HEK293 (cell line): ENCODE results near the gene TXNRD2.

Experiments used
- CTCF ChIA-PET: fragments of 350-600 bp; formaldehyde crosslinking; extraction: SDS; loops from one replicate; lab custom pipeline; 2021; ENCODE audit warnings: antibody characterized with exemption; lab: Yijun Ruan, JAX
- POLR2A ChIA-PET: fragments of 300-600 bp; formaldehyde crosslinking; extraction: SDS; loops from one replicate; lab custom pipeline; 2020; ENCODE audit warnings: antibody characterized with exemption, inconsistent platforms; lab: Yijun Ruan, JAX
- H3K27ac ChIP-seq: fragments of 200-500 bp; sonication (Bioruptor generic); 2 replicates; pipeline ENCODE4 v1.5.1; 2014; ENCODE audit warnings: low read depth, low read length, control low read depth, inconsistent platforms; ENCODE audit errors: extremely low read depth
- H3K36me3 ChIP-seq, 2 experiments: fragments of 200-500 bp in 1 of 2; sonication (Bioruptor generic) in 1 of 2; 1 replicate in 1 of 2; 2 replicates in 1 of 2; pipeline ENCODE4 v1.5.1; 2014 to 2017; ENCODE audit warnings: inconsistent platforms in 2 of 2, low read length in 2 of 2; ENCODE audit not compliant: control insufficient read depth in 2 of 2, insufficient read depth in 1 of 2
- H3K4me1 ChIP-seq: fragments of 200-500 bp; sonication (Bioruptor generic); 2 replicates; pipeline ENCODE4 v1.5.1; 2014; ENCODE audit warnings: mild to moderate bottlenecking, low read length, inconsistent platforms; ENCODE audit not compliant: control insufficient read depth, insufficient read depth
- H3K4me3 ChIP-seq: 2 replicates; pipeline ENCODE4 v1.5.1; 2011; ENCODE audit warnings: low read depth, mild to moderate bottlenecking, control low read depth, low read length, moderate library complexity
- H3K9me3 ChIP-seq: fragments of 200-500 bp; sonication (Bioruptor generic); 2 replicates; pipeline ENCODE4 v1.5.1; 2014; ENCODE audit warnings: low read depth, low read length, inconsistent platforms; ENCODE audit not compliant: control insufficient read depth, insufficient read depth
- KLF17 ChIP-seq: fragments of 450-650 bp; formaldehyde crosslinking; IDR thresholded peaks from 2 replicates; pipeline ENCODE4 v1.5.1; 2016; ENCODE audit warnings: missing biosample characterization, missing genetic modification characterization
- KLF8 ChIP-seq: fragments of 450-650 bp; formaldehyde crosslinking; IDR thresholded peaks from 2 replicates; pipeline ENCODE4 v1.5.1; 2016; ENCODE audit warnings: missing biosample characterization, missing genetic modification characterization
- PRDM1 ChIP-seq: fragments of 450-650 bp; formaldehyde crosslinking; IDR thresholded peaks from 2 replicates; pipeline ENCODE4; 2016; ENCODE audit warnings: missing biosample characterization, missing genetic modification characterization
- SCRT1 ChIP-seq: fragments of 450-650 bp; formaldehyde crosslinking; IDR thresholded peaks from 2 replicates; pipeline ENCODE4 v1.5.1; 2016; ENCODE audit warnings: missing biosample characterization, missing genetic modification characterization, borderline replicate concordance
- ZBTB10 ChIP-seq: fragments of 450-650 bp; formaldehyde crosslinking; IDR thresholded peaks from 2 replicates; pipeline ENCODE4 v1.5.1; 2016; ENCODE audit warnings: missing biosample characterization, missing genetic modification characterization
- ZEB2 ChIP-seq: fragments of 450-650 bp; formaldehyde crosslinking; IDR thresholded peaks from 2 replicates; pipeline ENCODE4 v1.5.1; 2016; ENCODE audit warnings: missing biosample characterization, missing genetic modification characterization
- ZFP37 ChIP-seq: fragments of 450-650 bp; formaldehyde crosslinking; IDR thresholded peaks from 2 replicates; pipeline ENCODE4 v1.5.1; 2016; ENCODE audit warnings: missing biosample characterization, missing genetic modification characterization
- ZNF112 ChIP-seq: fragments of 450-650 bp; formaldehyde crosslinking; IDR thresholded peaks from 2 replicates; pipeline ENCODE4 v1.5.0; 2017; ENCODE audit warnings: missing biosample characterization, missing genetic modification characterization
- ZNF121 ChIP-seq: fragments of 450-650 bp; formaldehyde crosslinking; IDR thresholded peaks from 2 replicates; pipeline ENCODE4 v1.5.1; 2016; ENCODE audit warnings: missing biosample characterization, missing genetic modification characterization
- ZNF169 ChIP-seq: fragments of 450-650 bp; formaldehyde crosslinking; IDR thresholded peaks from 2 replicates; pipeline ENCODE4 v1.5.1; 2016; ENCODE audit warnings: missing biosample characterization, missing genetic modification characterization
- ZNF24 ChIP-seq: fragments of 450-650 bp; formaldehyde crosslinking; IDR thresholded peaks from 2 replicates; pipeline ENCODE4 v1.5.1; 2016; ENCODE audit warnings: missing biosample characterization, missing genetic modification characterization
- ZNF292 ChIP-seq: fragments of 450-650 bp; formaldehyde crosslinking; IDR thresholded peaks from 2 replicates; pipeline ENCODE4 v1.5.1; 2016; ENCODE audit warnings: low read depth, missing biosample characterization, missing genetic modification characterization, borderline replicate concordance
- ZNF335 ChIP-seq: fragments of 450-650 bp; formaldehyde crosslinking; conservative IDR thresholded peaks from 2 replicates; pipeline ENCODE4 v1.5.1; 2016; ENCODE audit warnings: missing biosample characterization, missing genetic modification characterization
- ZNF426 ChIP-seq: fragments of 450-650 bp; formaldehyde crosslinking; IDR thresholded peaks from 2 replicates; pipeline ENCODE4 v1.5.1; 2017; ENCODE audit warnings: missing biosample characterization, missing genetic modification characterization, mild to moderate bottlenecking, inconsistent platforms, moderate library complexity
- ZNF544 ChIP-seq: fragments of 450-650 bp; formaldehyde crosslinking; IDR thresholded peaks from 2 replicates; pipeline ENCODE4 v1.5.0; 2017; ENCODE audit warnings: missing biosample characterization, missing genetic modification characterization
- ZNF558 ChIP-seq: fragments of 450-650 bp; formaldehyde crosslinking; IDR thresholded peaks from 2 replicates; pipeline ENCODE4 v1.5.1; 2016; ENCODE audit warnings: missing biosample characterization, missing genetic modification characterization
- ZNF596 ChIP-seq: fragments of 450-650 bp; IDR thresholded peaks from 2 replicates; pipeline ENCODE4 v1.5.0; 2018; ENCODE audit warnings: missing biosample characterization, mild to moderate bottlenecking, missing genetic modification characterization, moderate library complexity
- ZNF707 ChIP-seq: fragments of 450-650 bp; formaldehyde crosslinking; IDR thresholded peaks from 2 replicates; pipeline ENCODE4 v1.5.1; 2016; ENCODE audit warnings: missing biosample characterization, missing genetic modification characterization
- ZNF777 ChIP-seq: fragments of 450-650 bp; formaldehyde crosslinking; IDR thresholded peaks from 2 replicates; pipeline ENCODE4 v1.5.1; 2017; ENCODE audit warnings: missing biosample characterization, missing genetic modification characterization, borderline replicate concordance
- ZNF837 ChIP-seq: fragments of 450-650 bp; formaldehyde crosslinking; IDR thresholded peaks from 2 replicates; pipeline ENCODE4 v1.5.1; 2016; ENCODE audit warnings: missing biosample characterization, missing genetic modification characterization
- ZSCAN30 ChIP-seq: fragments of 450-650 bp; IDR thresholded peaks from 2 replicates; pipeline ENCODE4 v1.5.1; 2018; ENCODE audit warnings: missing biosample characterization, mild to moderate bottlenecking, missing genetic modification characterization, moderate library complexity

The TXNRD2 gene

DNA sequence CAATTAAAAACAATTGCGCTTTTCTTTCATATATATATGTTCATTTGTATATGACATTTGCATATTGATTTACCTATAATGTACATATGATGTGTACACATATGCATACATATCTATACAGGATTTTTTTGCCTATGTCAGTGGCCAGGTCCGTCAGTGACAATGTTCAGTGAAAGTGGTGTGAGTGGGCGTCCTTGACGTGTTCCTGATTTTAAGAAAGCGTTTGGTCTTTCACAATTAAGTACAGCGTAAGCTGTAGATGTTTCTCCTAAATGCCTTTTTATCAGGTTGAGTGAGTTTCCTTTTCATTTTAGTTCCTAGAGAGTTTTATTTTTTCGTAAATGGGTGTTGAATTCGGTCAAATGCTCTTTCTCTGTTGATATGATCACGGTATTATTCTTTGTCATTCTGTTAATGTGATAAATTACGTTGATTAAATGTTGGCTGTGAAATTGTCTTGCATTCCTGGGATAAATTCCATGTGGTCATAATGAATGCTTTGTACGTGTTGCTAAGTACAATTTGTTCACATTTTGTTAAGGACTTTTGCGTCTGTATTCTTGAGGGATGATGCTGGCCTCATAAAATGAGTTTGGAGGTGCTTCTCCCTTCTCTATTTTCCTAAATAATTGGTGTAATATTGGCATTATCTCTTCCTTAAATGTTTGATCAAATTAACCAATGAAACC, 76.3 kb downstream of the TXNRD2 start:
- Histone ChIP-seq H3K4me3 (no peak overlapping the region), H3K36me3 (no peaks in the 10 kb centered on the region), H3K4me1 (no peaks in the 10 kb centered on the region), H3K9me3 (no peaks in the 10 kb centered on the region), H3K27ac (no peak overlapping the region)
- POLR2A ChIA-PET = interaction anchor here (1.3 to 1.5 kb wide), 3 partner anchors 9 to 16 kb away, joined by 4 to 8 read pairs (median 5); no protein-coding TSS in a partner anchor
- CTCF ChIA-PET = interaction anchor here (0.8 to 1.4 kb wide), 4 partner anchors 9 to 135 kb away, joined by 3 to 10 read pairs (median 5); no protein-coding TSS in a partner anchor
- TF ChIP-seq PRDM1 (tag by site-specific recombination) (0 out of 2 replicates have a peak, but pooled peaks have one; percentile 43), ZNF777 (tag by site-specific recombination) (no peak)

DNA sequence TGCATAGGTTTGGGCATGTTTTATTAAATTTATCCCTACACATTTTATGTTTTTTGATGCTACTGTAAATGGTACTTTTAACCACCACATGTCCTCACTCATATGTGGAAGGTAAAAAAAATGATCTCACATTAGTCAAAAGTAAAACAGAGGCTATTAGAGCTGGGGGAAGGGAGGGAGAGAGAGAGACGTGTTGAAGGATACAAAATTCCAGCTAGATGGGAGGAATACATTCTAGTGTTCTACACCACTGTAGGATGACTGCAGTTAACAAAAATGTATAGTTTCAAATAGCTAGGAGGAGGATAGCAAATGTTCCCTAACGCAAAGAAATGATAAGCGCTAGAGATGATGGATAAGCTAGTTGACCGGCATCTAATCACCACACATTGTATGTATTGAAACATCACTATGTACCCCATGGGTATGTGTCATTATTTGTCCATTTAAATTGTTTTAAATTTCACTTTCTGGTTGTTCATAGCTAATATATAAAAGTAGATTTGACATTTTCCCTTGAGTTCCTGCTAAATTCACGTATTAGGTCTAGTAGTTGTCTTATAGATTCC, 77.0 kb downstream of the TXNRD2 start:
- Histone ChIP-seq H3K9me3 (no peaks in the 10 kb centered on the region), H3K4me1 (no peaks in the 10 kb centered on the region), H3K27ac (no peak overlapping the region), H3K4me3 (no peak overlapping the region), H3K36me3 (no peaks in the 10 kb centered on the region)
- TF ChIP-seq ZNF169 (tag by site-specific recombination) (no peak), ZNF596 (tag by site-specific recombination) (no peak), ZNF24 (tag by site-specific recombination) (no peak)
- ChIA-PET POLR2A (interaction anchor here (0.6 to 1.5 kb wide), 3 partner anchors 9 to 67 kb away, joined by 4 to 8 read pairs (median 5); no protein-coding TSS in a partner anchor), CTCF (interaction anchor here (0.8 to 1.4 kb wide), 3 partner anchors 9 to 134 kb away, joined by 5 to 10 read pairs (median 5); no protein-coding TSS in a partner anchor)

- POLR2A ChIA-PET = interaction anchor here (1.0 kb wide), 1 partner anchor 8 kb away, joined by 3 read pairs; no protein-coding TSS in a partner anchor
- TF ChIP-seq ZNF335 (tag by site-specific recombination) (no peak), ZNF544 (tag by site-specific recombination) (no peak), ZNF112 (tag by site-specific recombination) (no peak), ZNF121 (no peak), KLF17 (tag by site-specific recombination) (no peak), ZEB2 (tag by site-specific recombination) (no peak), SCRT1 (tag by site-specific recombination) (no peak), ZFP37 (no peak), ZNF558 (tag by site-specific recombination) (no peak), ZNF292 (tag by site-specific recombination) (no peak), ZNF837 (tag by site-specific recombination) (no peak), KLF8 (tag by site-specific recombination) (no peak), ZNF169 (tag by site-specific recombination) (no peak), ZBTB10 (no peak), ZSCAN30 (no peak), ZNF707 (tag by site-specific recombination) (no peak), ZNF426 (tag by site-specific recombination) (no peak)
- Histone ChIP-seq H3K4me3 (no peak overlapping the region), H3K9me3 (no peaks in the 10 kb centered on the region), H3K36me3 (no peaks in the 10 kb centered on the region), H3K27ac (no peak overlapping the region), H3K4me1 (no peaks in the 10 kb centered on the region)
- CTCF ChIA-PET = interaction anchor here (0.7 to 1.6 kb wide), 2 partner anchors 133 to 439 kb away, joined by 3 to 4 read pairs; no protein-coding TSS in a partner anchor
These were observed 78.0 kb downstream of the TXNRD2 start for GRCh38 chr22:19863571-19863970.
